ENCODE results near the gene HNRNPLL.
"Not testable (repeated sequence)": the region's sequence is repeated elsewhere in the genome, so short reads cannot be mapped to it uniquely, and the experiment has no call there.

Gene HNRNPLL

GRCh38 chr2:38643021-38643671 lies 40.4 kb upstream of the HNRNPLL start:
- no peaks in the 10 kb centered on the region for H3K79me2 ChIP-seq (ENCODE audit: insufficient read depth, low read length)
- no peaks in the 10 kb centered on the region for H4K20me1 ChIP-seq (ENCODE audit: insufficient read depth, low read length, poor library complexity, severe bottlenecking)
- peaks cover 48% of the 10 kb centered on the region for H3K4me1 ChIP-seq (ENCODE audit: insufficient read depth, low read length, poor library complexity, severe bottlenecking)
- peak overlapping the region; percentile 54 for H3K4me3 ChIP-seq (ENCODE audit: low read length, poor library complexity, severe bottlenecking)
- TF ChIP-seq CTCF (conservative IDR thresholded peaks at IDR 0.05; ENCODE audit: low read length) (no peak), EZH2phosphoT487 (IDR thresholded peaks at IDR 0.05; ENCODE audit: borderline replicate concordance) (no peak)
- no peaks in the 10 kb centered on the region for H3K27me3 ChIP-seq (ENCODE audit: insufficient read depth, low read length, poor library complexity, severe bottlenecking)
- peak overlapping the region; percentile 65 for H3K9ac ChIP-seq (ENCODE audit: low read depth, low read length, poor library complexity, severe bottlenecking)
- H3K36me3 ChIP-seq (ENCODE audit: insufficient read depth, low read length) = no peaks in the 10 kb centered on the region
- no peak overlapping the region for H2AFZ ChIP-seq (ENCODE audit: low read length)
- H3K4me2 ChIP-seq (ENCODE audit: low read depth, low read length, poor library complexity, severe bottlenecking) = peak overlapping the region; percentile 68
- no peaks in the 10 kb centered on the region for H3K9me2 ChIP-seq (replicated peaks; ENCODE audit: low read depth, low read length)
- H3F3A ChIP-seq (ENCODE audit: low read depth) = peaks cover 19% of the 10 kb centered on the region; the same call in 1 of the 2 replicates
- H3K9me3 ChIP-seq (ENCODE audit: insufficient read depth, low read depth, low read length) = no peaks in the 10 kb centered on the region

GRCh38 chr2:38642373-38643017 lies 39.8 kb upstream of the HNRNPLL start:
- not testable (repeated sequence) for H4K20me1 ChIP-seq (ENCODE audit: insufficient read depth, low read length, poor library complexity, severe bottlenecking); H3K4me2 ChIP-seq (ENCODE audit: low read depth, low read length, poor library complexity, severe bottlenecking); H3K9ac ChIP-seq (ENCODE audit: low read depth, low read length, poor library complexity, severe bottlenecking); H3K27me3 ChIP-seq (ENCODE audit: insufficient read depth, low read length, poor library complexity, severe bottlenecking); H3K9me3 ChIP-seq (ENCODE audit: insufficient read depth, low read depth, low read length); H3K79me2 ChIP-seq (ENCODE audit: insufficient read depth, low read length); H3K36me3 ChIP-seq (ENCODE audit: insufficient read depth, low read length); H2AFZ ChIP-seq (ENCODE audit: low read length); H3K9me2 ChIP-seq (replicated peaks; ENCODE audit: low read depth, low read length); H3K4me3 ChIP-seq (ENCODE audit: low read length, poor library complexity, severe bottlenecking)
- H3F3A ChIP-seq (ENCODE audit: low read depth) = peaks cover 19% of the 10 kb centered on the region; the same call in 1 of the 2 replicates
- peaks cover 43% of the 10 kb centered on the region for H3K4me1 ChIP-seq (ENCODE audit: insufficient read depth, low read length, poor library complexity, severe bottlenecking)

GRCh38 chr2:38636069-38636468 lies 33.3 kb upstream of the HNRNPLL start:
- H2AFZ ChIP-seq (ENCODE audit: low read length) = no peak overlapping the region

More at GRCh38 chr2:38636069-38636468, 33.3 kb upstream of the HNRNPLL start:
- Histone ChIP-seq H3K9ac (ENCODE audit: low read depth, low read length, poor library complexity, severe bottlenecking) (no peak overlapping the region), H3F3A (ENCODE audit: low read depth) (peaks cover 5% of the 10 kb centered on the region; the same call in 1 of the 2 replicates), H3K4me1 (ENCODE audit: insufficient read depth, low read length, poor library complexity, severe bottlenecking) (peaks cover 22% of the 10 kb centered on the region), H3K27me3 (ENCODE audit: insufficient read depth, low read length, poor library complexity, severe bottlenecking) (no peaks in the 10 kb centered on the region), H3K79me2 (ENCODE audit: insufficient read depth, low read length) (no peaks in the 10 kb centered on the region), H3K4me3 (ENCODE audit: low read length, poor library complexity, severe bottlenecking) (no peak overlapping the region), H3K36me3 (ENCODE audit: insufficient read depth, low read length) (no peaks in the 10 kb centered on the region), H3K4me2 (ENCODE audit: low read depth, low read length, poor library complexity, severe bottlenecking) (no peak overlapping the region), H4K20me1 (ENCODE audit: insufficient read depth, low read length, poor library complexity, severe bottlenecking) (no peaks in the 10 kb centered on the region), H3K9me3 (ENCODE audit: insufficient read depth, low read depth, low read length) (no peaks in the 10 kb centered on the region), H3K9me2 (replicated peaks; ENCODE audit: low read depth, low read length) (no peaks in the 10 kb centered on the region)
- no peak for TF ChIP-seq EZH2phosphoT487 (IDR thresholded peaks at IDR 0.05; ENCODE audit: borderline replicate concordance)
- no peak for TF ChIP-seq CTCF (conservative IDR thresholded peaks at IDR 0.05; ENCODE audit: low read length)

All from Loucy (cell line).